GM12874 (cell line): ENCODE results near the gene ADGRF3.

Experiments
- CTCF ChIP-seq: IDR thresholded peaks from 2 replicates; pipeline ENCODE4 v1.5.1; 2011; ENCODE audit warnings: low read depth, mild to moderate bottlenecking, control low read depth, low read length, moderate library complexity; ENCODE audit not compliant: insufficient read depth

Gene ADGRF3

GRCh38 chr2:26279886-26280285, 66.7 kb downstream of the ADGRF3 start:
- no peak for TF ChIP-seq CTCF

- no peak for TF ChIP-seq CTCF
Observed at GRCh38 chr2:26276484-26277227, 69.9 kb downstream of the ADGRF3 start.

GRCh38 chr2:26274058-26274613, 72.5 kb downstream of the ADGRF3 start:
- TF ChIP-seq CTCF = no peak

GRCh38 chr2:26273501-26273900, 73.1 kb downstream of the ADGRF3 start:
- TF ChIP-seq CTCF = no peak

GRCh38 chr2:26270373-26270772, 76.2 kb downstream of the ADGRF3 start:
- no peak for TF ChIP-seq CTCF

GRCh38 chr2:26269571-26270158, 76.9 kb downstream of the ADGRF3 start:
- TF ChIP-seq CTCF = no peak

GRCh38 chr2:26268213-26268612, 78.4 kb downstream of the ADGRF3 start:
- no peak for TF ChIP-seq CTCF
